Stimulated activated CD8-positive, alpha-beta memory T cell treated with anti-CD3 and anti-CD28 coated beads, Interleukin-12 subunit alpha, Interleukin-12 subunit beta, amount 100 ng/mL, for 1 hour (primary cell): ENCODE data around the gene LRRFIP1.
"Not testable (repeated sequence)": the region's sequence is repeated elsewhere in the genome, so short reads cannot be mapped to it uniquely, and the experiment has no call there.

Experiments used
- DNase-seq: peaks from one replicate; pipeline ENCODE4 v3.0.0-alpha.2; 2020; ENCODE audit warnings: low read depth

LRRFIP1 gene

DNA sequence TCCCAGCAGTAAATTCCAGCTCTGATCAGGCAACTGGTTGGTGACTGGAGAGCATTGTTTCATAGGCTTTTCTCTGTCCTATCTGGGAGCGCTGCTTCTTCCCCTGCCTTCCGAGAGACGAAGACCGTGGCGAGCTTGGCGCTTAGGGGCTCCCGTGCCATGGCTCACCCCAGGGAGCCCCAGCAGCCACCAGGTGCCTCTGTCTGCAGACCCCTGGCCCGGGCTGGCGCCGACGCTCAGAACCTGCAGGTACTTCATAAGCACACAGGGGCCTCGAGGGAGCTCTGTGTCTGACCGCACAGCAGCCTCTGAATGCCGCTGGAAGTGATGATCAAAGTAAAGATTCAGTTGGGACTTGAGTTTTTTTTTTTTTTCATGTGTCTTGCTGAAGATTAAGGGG, 152.1 kb downstream of the LRRFIP1 start:
- no peak for DNase-seq

DNA sequence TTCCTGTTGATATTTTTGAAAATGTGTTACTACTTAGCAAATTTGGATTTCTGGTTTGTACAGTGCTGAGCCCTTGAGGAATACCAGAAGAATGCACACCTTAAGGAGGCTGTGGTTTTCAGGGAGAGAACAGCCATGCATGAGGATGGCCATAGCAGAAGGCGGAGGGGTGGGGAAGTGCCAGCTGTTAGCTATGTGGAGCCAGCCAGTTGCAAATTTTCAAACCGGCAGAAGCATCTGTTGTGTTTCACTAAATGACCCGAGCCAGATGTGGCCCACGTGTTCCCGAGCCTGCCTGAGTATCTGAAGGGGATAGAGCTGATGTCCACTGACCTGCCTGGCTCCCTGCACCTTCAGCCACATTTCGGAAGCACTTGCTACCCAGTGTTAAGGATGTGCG, 154.8 kb downstream of the LRRFIP1 start:
- no peak for DNase-seq

DNA sequence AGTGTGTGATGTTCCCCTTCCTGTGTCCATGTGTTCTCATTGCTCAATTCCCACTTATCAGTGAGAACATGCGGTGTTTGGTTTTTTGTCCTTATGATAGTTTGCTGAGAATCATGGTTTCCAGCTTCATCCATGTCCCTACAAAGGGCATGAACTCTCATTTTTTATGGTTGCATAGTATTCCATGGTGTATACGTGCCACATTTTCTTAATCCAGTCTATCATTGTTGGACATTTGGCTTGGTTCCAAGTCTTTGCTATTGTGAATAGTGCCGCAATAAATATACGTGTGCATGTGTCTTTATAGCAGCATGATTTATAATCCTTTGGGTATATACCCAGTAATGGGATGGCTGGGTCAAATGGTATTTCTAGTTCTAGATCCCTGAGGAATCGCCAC, 156.3 kb downstream of the LRRFIP1 start:
- not testable (repeated sequence) for DNase-seq

DNA sequence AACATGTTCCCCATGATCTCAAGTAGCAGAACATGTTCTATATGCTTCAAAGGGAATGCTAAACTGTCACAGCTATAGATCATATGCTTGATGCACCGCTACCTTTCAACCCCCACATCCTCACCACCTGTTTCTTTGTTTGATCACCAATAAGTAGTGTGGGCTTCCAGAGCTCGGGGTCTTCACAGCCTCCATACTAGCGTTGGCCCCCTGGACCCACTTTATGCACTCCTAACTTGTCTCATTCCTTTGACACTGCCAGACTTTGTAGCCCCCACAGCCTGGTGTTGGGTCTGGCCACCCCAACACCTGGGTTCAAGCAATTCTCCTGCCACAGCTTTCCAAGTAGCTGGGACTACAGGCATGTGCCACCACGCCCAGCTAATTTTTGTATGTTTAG, 159.5 kb downstream of the LRRFIP1 start:
- no peak for DNase-seq

DNA sequence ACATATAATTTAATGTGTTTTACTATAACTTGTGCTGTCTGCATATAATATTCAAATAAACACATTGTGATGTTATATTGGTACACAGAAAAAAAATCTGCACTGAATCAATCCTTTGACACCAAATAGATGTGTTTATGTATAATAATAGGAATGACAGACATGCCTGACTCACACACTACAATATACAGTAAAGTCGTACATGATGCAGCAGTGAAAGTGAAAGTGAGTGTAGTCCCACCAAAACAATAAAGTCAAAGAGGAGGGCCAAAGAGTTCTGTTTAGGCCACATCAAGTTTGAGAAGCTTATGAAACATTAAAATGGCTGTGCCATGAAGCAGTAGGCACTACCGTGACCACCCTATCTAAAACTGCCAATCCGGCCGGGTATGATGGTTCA, 163.0 kb downstream of the LRRFIP1 start:
- DNase-seq: no peak

DNA sequence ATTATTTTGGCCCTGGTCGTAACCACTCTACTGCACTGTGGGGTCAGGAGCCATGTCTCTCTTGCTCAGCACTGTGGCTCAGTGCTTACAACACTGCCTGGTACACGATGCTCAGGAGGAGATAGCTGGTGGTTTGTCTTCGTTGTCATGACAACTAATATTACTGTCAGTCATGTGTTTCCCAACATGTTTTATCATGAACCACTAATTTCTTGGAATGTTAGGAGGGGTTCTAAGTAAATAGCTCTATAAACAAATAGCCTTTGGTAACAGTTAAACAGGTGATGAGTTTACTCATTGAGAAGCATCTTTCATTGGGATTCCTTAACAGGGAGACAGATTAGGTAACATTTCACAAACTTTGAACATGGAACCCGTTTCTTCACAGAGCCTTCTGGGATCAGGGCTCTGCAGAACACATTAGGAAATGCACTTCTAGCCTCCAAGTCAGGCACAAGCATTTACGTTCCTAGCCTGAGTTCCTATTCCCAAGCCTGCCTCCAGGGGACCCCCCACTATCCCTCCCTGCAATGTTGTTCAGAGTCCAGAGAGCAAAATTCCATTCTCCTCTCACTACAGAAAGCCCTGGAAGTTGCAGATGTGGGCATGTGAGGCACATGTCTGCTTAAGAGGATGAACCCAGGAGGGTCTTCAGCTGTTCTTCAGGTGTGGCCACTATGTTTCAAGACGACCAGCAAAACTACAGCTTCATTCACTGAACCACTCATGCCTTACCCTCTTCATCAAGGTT, 164.8 kb downstream of the LRRFIP1 start:
- no peak for DNase-seq

DNA sequence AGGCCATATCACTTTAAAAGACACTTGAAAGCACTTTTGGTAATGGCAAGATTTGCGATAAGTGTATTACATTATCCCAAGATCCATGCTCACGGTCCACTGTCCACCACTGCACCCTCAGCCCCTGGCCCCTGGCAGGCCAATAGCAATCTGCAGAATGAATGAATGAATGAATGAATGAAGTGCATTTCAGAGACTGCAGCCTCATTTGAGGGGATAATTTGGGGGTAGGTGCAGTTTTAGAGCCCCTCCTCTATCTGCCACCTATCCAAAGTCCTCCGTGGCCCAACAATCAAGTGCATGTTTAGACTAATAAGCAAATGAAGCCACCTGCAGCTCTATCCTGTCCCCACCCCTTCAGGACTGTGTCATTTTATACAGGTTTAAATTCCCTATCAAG, 169.9 kb downstream of the LRRFIP1 start:
- no peak for DNase-seq

DNA sequence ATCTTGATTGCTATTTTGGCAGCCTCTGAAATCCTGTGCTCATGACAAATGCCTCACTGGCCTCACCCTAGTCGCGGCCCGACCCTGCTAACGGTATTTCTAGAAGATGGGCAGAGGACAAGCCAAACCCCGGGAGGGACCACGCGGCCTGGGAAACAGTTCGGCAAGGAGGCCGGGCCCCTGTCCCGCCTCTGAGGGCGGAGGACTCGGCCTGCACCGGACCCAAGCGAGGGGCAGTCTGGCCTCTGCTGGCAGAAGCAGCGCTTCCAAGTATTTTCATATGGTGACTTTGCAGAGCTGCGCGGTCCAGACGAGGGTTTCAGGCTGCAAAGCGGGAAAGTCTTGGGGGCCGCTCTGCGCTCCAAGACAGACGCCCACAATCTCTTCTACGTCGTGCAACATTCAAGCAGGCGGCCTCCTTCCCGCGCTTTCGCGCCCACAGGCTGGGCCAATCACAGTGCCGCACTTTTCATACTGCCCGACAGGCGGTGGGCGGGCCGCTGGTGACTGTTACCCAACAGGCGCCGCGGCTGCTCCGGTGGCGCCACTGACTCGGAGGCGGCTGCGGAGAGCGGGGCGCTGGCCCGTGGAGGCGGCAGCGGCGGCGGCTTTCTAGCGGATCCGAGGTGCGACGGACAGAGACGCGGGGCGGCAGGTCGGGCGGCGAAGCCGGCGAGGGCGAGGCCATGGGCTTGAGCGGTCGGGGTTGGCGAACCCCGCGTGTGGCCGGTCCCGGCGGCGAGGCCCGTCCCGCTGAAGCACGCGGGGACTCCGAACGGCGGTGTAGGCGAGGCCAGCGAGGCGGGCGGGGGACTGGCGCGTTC, 171.1 kb downstream of the LRRFIP1 start, which contains the start of gene RBM44:
TSS of gene RBM44 (plus strand) at position 544 of the 824 bp plus-strand sequence. CDS start 14,831 bp downstream, outside the sequence.
- no peak for DNase-seq

DNA sequence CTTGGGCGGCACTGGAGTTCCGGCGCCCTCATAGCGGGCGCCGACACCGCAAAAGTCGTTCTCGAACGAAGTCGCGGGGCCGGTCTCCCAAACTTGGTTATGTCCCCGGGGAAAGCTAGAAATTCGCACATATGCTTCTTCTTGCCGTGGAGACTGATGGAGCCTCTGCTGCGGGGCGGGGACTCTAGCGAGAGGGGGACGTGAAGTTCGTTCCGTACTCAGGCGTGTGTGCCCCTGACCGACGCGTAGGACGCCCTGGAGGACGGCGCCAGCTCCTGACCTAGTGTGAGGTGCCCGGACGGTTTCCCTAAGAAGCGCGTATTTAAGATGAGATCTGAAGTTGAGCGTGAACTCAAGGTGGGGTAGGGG, 171.7 kb downstream of the LRRFIP1 start:
- DNase-seq: no peak

DNA sequence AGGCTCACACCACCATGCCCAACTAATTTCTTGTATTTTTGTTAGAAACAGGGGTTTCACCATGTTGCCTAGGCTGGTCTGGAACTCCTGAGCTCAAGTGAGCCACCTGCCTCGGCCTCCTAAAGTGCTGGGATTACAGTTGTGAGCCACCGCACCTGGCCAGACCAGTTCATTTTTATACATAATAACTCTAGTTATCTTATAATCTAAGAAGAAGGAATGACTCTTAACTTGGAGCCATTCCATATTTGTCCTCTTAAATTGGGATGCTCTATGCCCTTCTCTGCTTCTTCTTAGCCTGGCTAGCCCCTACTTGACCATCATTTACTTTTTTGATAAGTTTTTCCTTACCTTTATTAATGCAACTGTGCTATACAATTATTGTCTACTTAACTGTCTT, 174.1 kb downstream of the LRRFIP1 start:
- no peak for DNase-seq

DNA sequence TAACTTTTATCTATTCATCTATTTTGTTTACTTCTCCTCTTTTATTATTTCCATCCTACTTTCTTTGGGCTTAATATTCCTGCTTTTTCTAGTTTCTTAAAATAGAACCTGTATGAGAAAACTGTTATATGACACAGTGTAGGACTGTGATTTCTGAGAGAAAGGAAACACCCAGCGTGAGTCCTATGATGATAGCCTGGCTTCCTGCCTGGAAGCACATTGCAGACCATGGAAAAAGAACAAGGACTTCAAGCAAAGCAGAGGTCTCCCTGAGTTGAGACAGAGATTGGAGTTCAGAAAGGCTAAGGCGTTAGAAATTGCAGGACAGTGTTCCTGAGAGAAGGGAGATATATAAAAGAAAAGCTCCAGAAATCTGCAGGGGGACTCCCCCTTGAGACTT, 178.9 kb downstream of the LRRFIP1 start:
- DNase-seq: no peak

DNA sequence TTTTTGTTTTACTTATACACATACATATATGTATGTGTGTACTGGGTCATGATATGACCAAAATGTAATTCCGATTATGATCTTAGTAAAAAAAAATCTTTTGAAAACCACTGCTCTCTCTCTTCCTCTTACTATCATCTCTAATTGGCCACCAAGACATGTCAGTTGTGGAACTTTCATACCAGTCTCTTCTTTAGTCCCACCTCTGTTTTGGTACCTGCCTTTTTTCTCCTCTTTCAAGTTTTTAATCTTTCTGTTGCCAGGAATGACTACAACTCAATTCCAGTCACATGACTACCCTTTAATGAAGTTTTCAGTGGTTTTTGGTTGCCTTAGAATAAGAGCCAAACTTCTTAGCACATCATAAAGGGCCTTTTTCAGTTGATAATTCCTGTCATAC, 188.2 kb downstream of the LRRFIP1 start:
- DNase-seq: no peak

DNA sequence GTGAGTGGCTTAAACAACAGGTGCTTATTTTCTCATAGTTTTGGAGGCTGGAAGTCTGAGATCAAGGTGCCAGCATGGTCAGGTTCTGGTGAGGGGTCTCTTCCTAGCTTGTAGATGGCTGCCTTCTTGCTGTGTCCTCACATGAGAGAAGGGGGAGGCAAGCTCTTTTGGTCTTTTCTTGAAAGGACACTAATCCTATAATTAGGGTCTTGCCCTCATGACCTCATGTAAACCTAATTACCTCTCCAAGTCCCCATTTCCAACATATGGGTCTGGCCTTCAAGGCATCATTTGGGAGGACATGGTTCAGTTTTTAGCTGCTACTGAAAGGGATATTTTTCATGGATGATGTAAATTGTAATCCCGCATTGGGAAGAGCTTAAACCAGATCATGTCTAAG, 189.1 kb downstream of the LRRFIP1 start:
- no peak for DNase-seq

DNA sequence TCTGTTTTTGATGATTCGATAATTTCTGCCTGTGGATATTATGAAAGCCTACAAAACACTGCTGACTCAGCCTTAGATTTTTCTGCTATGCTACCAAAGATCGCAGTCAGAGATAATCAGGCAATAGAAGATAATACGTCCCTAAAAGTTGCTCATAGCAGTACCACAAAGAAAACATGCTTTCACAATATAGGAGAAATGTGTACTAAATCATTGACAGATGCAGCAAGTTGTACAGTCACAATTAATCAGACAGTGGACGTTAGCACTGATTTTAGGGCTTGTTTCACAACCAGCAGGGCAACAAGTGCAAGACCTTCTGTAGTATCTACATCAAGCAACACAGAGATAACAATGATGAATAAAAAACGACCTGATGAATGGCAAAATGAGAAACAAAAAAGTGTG, 190.7 kb downstream of the LRRFIP1 start:
- DNase-seq: no peak

DNA sequence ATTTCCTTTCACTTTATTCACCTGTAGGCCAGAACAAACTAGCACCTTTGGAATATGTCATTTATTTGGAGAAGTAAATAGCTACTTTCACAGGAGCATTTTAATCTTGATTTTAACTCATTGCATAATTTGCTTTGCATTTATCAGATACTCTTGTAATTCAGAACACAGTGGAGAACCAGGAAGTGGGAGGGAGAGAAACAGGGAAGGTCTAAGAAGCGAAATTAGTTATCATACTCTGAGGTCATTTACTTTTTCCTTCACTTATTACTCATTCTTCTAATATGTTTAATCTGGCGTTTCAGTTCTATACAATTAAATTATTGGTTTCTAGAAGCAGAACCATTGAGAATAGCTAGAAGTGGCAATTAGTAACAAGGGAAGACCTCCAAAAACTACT, 191.8 kb downstream of the LRRFIP1 start:
- no peak for DNase-seq

DNA sequence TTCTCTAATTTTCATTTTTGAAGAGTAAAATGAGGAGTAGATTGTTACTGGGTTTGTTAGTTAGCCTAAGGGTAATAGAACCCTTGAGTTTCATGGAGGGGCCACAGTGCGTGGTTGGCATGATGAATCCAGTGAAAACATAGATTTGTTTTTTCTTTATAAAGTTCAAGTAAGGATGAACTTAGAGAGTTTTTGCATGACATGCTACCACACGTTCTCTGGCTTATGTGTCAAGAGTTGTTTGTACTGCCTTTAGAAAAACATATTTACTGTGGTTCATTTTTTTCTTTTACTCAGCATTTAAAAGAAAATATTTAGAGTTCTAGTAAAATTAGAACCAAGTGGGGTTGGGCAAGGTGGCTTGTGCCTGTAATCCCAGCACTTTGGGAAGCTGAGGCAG, 193.0 kb downstream of the LRRFIP1 start:
- no peak for DNase-seq

DNA sequence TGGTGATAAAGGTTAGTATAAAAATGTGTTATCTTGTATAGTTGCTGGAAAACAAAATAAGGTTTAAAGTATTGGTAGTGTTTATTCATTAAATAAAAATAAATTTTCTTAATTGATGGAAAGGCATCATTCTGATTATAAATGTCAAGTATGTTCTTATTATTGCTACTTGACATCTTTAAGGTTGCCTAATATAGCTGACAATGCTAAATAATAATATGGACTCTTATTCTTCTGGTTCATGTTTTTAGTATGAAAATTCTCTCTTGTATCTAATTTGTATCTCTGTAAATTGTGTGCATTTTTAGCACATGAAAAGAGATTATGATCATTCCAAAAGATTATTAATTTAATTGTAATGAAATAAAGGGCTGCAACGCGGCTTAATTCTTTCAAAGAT, 196.2 kb downstream of the LRRFIP1 start:
- no peak for DNase-seq

DNA sequence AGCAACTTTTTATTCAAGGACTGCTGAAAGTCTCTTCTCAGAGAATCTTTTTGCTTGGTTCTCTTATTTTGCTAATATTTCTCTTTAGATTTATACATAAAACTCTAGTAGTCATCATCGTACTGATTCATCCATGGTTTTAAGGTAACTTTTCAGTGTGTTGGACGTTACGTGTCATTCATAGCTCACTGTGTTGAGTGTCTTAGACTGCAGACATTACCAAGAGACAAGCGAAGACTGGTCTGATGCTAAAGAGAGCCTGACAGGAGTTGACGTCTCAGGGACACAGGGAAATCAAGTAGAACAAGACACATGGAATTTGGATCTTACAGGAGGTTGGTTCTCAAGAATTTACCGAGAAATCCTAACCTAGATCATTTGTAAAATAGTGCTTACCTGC, 196.7 kb downstream of the LRRFIP1 start:
- DNase-seq: no peak

DNA sequence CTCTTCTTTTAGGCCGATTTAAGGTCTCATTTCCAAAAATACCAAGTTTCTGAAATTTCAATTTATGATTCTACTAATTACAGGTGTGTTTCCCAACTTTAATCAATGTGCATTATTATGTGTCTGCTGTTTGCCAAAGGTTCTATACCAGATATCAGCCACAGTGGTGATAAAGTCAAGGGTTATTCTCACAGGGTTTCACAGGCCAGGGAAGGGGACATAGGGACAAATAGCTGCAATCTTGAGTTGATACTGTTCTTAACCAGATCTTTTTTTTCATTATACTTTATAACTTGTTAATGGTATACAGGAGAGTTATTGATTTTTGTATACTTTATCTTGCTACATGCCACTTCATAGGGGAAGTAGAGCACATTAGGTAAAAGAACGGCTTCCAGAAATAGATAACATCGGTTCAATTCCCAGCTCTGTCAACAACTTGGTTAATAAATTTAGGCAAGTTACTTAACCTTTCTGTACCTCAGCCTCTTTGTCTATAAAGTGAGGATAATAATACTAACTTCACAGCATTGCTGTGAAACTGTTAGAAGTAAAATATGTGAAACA, 200.1 kb downstream of the LRRFIP1 start:
- no peak for DNase-seq
